ENCODE results near the gene KRTAP5-1.

DNA sequence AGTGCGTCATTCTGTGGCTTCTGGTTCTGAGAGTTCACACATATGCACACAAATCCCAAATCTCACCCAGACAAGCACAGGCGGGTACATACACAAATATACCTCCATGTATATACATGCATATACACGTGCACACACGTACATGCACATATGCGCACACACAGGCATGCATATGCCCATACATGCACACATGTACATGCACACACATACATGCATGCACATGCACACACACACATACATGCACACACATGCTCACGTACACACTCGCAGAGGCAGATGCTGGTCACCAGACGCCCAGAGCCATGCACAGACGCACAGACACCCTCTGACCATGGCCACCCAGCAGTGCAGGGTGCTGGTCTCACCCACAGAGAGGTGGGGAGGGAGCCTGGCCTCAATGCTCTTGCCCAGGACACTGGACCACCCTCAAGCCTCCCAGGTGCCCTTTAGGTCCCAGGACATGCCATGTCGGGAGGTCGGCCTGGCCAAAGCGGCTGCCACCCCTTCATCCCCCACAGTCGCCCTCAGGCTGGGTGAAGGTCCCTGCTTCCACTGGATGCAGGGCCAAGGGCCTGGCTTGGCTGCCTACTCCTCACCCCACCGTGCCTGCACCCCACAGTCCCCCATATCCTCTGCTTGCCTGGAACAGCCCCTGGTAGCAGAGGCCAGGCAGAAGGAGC is 22.5 kb downstream of the KRTAP5-1 start:
- TF ChIP-seq TAF1 (IDR thresholded peaks at IDR 0.05; ENCODE audit: low read depth, low read length) = no peak
- no peak for TF ChIP-seq SPI1 (IDR thresholded peaks at IDR 0.05; ENCODE audit: low read depth, low read length)
- TF ChIP-seq POLR2A (IDR thresholded peaks at IDR 0.05; ENCODE audit: low read depth, low read length) = no peak
- TF ChIP-seq POLR2AphosphoS5 (IDR thresholded peaks at IDR 0.05; ENCODE audit: low read depth, low read length) = no peak

All from GM12891 (cell line).